ENCODE results near the gene CCR8.

CCR8 gene

GRCh38 chr3:39323494-39323893 lies 6.0 kb upstream of the CCR8 start:
- no peak for DNase-seq
- Mint-ChIP-seq H3K4me3 (no peak overlapping the region), H3K27me3 (peaks cover 0 to 5% of the 10 kb centered on the region in 2 donors), H3K4me1 (peaks cover 6 to 16% of the 10 kb centered on the region in 2 donors), H3K27ac (no peak overlapping the region), H3K9me3 (no peaks in the 10 kb centered on the region), H3K36me3 (no peaks in the 10 kb centered on the region)
- ATAC-seq (replicated peaks) = no peak

- H3K4me3 Mint-ChIP-seq = no peak overlapping the region
- H3K9me3 Mint-ChIP-seq = no peaks in the 10 kb centered on the region
- ATAC-seq (replicated peaks) = no peak
- no peak overlapping the region for H3K27ac Mint-ChIP-seq
- no peaks in the 10 kb centered on the region for H3K27me3 Mint-ChIP-seq
- DNase-seq = no peak
- no peaks in the 10 kb centered on the region for H3K36me3 Mint-ChIP-seq
- H3K4me1 Mint-ChIP-seq = peaks cover 6 to 16% of the 10 kb centered on the region in 2 donors
These were observed 4.3 kb upstream of the CCR8 start for GRCh38 chr3:39325236-39325635.

GRCh38 chr3:39327053-39327745 lies 2.3 kb upstream of the CCR8 start:
- H3K27me3 Mint-ChIP-seq = no peaks in the 10 kb centered on the region

GRCh38 chr3:39327746-39328349 lies 1.7 kb upstream of the CCR8 start:
- H3K36me3 Mint-ChIP-seq = no peaks in the 10 kb centered on the region

More at GRCh38 chr3:39327053-39327745, 2.3 kb upstream of the CCR8 start:
- Mint-ChIP-seq H3K36me3 (no peaks in the 10 kb centered on the region), H3K27ac (no peak overlapping the region), H3K4me1 (peaks cover 6 to 16% of the 10 kb centered on the region in 2 donors), H3K4me3 (no peak overlapping the region), H3K9me3 (no peaks in the 10 kb centered on the region)
- DNase-seq = no peak
- peak in 1 of 2 donors; percentile 4 for ATAC-seq (replicated peaks)

GRCh38 chr3:39330824-39331223 lies 1.3 kb downstream of the CCR8 start:
- Mint-ChIP-seq H3K4me1 (peaks cover 6 to 16% of the 10 kb centered on the region in 2 donors), H3K9me3 (no peaks in the 10 kb centered on the region), H3K27ac (no peak overlapping the region), H3K36me3 (no peaks in the 10 kb centered on the region), H3K27me3 (peaks cover 0 to 16% of the 10 kb centered on the region in 2 donors), H3K4me3 (no peak overlapping the region)
- ATAC-seq (replicated peaks) (no peak), DNase-seq (no peak)

More at GRCh38 chr3:39327746-39328349, 1.7 kb upstream of the CCR8 start:
- Mint-ChIP-seq H3K27me3 (no peaks in the 10 kb centered on the region), H3K4me1 (peaks cover 6 to 16% of the 10 kb centered on the region in 2 donors), H3K9me3 (no peaks in the 10 kb centered on the region), H3K4me3 (no peak overlapping the region), H3K27ac (peak overlapping the region; percentile 27)
- ATAC-seq (replicated peaks) = peak; percentile 89 to 94
- peak; percentile 39 for DNase-seq

- no peak overlapping the region for H3K4me3 Mint-ChIP-seq
- H3K27ac Mint-ChIP-seq = no peak overlapping the region
- H3K9me3 Mint-ChIP-seq = no peaks in the 10 kb centered on the region
- peaks cover 4 to 10% of the 10 kb centered on the region in 2 donors for H3K4me1 Mint-ChIP-seq
- ATAC-seq (replicated peaks) = no peak
- no peaks in the 10 kb centered on the region for H3K36me3 Mint-ChIP-seq
- H3K27me3 Mint-ChIP-seq = peaks cover 0 to 16% of the 10 kb centered on the region in 2 donors
- no peak for DNase-seq
These were observed 3.0 kb downstream of the CCR8 start for GRCh38 chr3:39332525-39332924.

- Mint-ChIP-seq H3K9me3 (no peaks in the 10 kb centered on the region), H3K4me3 (no peak overlapping the region), H3K36me3 (no peaks in the 10 kb centered on the region), H3K4me1 (no peaks in the 10 kb centered on the region), H3K27ac (no peak overlapping the region), H3K27me3 (peaks cover 0 to 16% of the 10 kb centered on the region in 2 donors)
- DNase-seq (no peak), ATAC-seq (replicated peaks) (no peak)
These were observed 4.1 kb downstream of the CCR8 start for GRCh38 chr3:39333607-39334006.

GRCh38 chr3:39334205-39334604 lies 4.7 kb downstream of the CCR8 start:
- Mint-ChIP-seq H3K9me3 (no peaks in the 10 kb centered on the region), H3K27ac (no peak overlapping the region), H3K4me1 (no peaks in the 10 kb centered on the region), H3K27me3 (peaks cover 0 to 16% of the 10 kb centered on the region in 2 donors), H3K4me3 (no peak overlapping the region), H3K36me3 (no peaks in the 10 kb centered on the region)
- ATAC-seq (replicated peaks) (no peak), DNase-seq (no peak)

- DNase-seq = no peak
- Mint-ChIP-seq H3K27ac (no peak overlapping the region), H3K36me3 (no peaks in the 10 kb centered on the region), H3K4me3 (no peak overlapping the region), H3K9me3 (no peaks in the 10 kb centered on the region), H3K27me3 (peaks cover 0 to 16% of the 10 kb centered on the region in 2 donors), H3K4me1 (no peaks in the 10 kb centered on the region)
- no peak for ATAC-seq (replicated peaks)
These were observed 8.7 kb downstream of the CCR8 start for GRCh38 chr3:39338201-39338600.

GRCh38 chr3:39339086-39339485 lies 9.6 kb downstream of the CCR8 start:
- ATAC-seq (replicated peaks) = no peak
- Mint-ChIP-seq H3K4me1 (no peaks in the 10 kb centered on the region), H3K9me3 (no peaks in the 10 kb centered on the region), H3K27ac (no peak overlapping the region), H3K27me3 (peaks cover 0 to 10% of the 10 kb centered on the region in 2 donors), H3K36me3 (no peaks in the 10 kb centered on the region), H3K4me3 (no peak overlapping the region)
- DNase-seq = no peak

GRCh38 chr3:39343076-39343717 lies 13.7 kb downstream of the CCR8 start:
- H3K36me3 Mint-ChIP-seq = no peaks in the 10 kb centered on the region
- no peak overlapping the region for H3K27ac Mint-ChIP-seq
- H3K4me1 Mint-ChIP-seq = peaks cover 7 to 13% of the 10 kb centered on the region in 2 donors
- ATAC-seq (replicated peaks) (no peak), DNase-seq (no peak)
- H3K4me3 Mint-ChIP-seq = no peak overlapping the region
- H3K27me3 Mint-ChIP-seq = no peaks in the 10 kb centered on the region
- H3K9me3 Mint-ChIP-seq = no peaks in the 10 kb centered on the region

GRCh38 chr3:39343760-39344159 lies 14.3 kb downstream of the CCR8 start:
- Mint-ChIP-seq H3K27me3 (no peaks in the 10 kb centered on the region), H3K9me3 (no peaks in the 10 kb centered on the region), H3K36me3 (no peaks in the 10 kb centered on the region), H3K4me1 (peaks cover 7 to 13% of the 10 kb centered on the region in 2 donors), H3K27ac (no peak overlapping the region), H3K4me3 (no peak overlapping the region)
- ATAC-seq (replicated peaks) (no peak), DNase-seq (no peak)

- ATAC-seq (replicated peaks) = no peak
- no peak for DNase-seq
These were observed 15.3 kb downstream of the CCR8 start for GRCh38 chr3:39344746-39345344.

GRCh38 chr3:39346785-39347585 lies 17.5 kb downstream of the CCR8 start:
- no peak for DNase-seq
- Mint-ChIP-seq H3K4me1 (peaks cover 7 to 13% of the 10 kb centered on the region in 2 donors), H3K36me3 (no peaks in the 10 kb centered on the region), H3K4me3 (no peak overlapping the region), H3K27ac (peak overlapping the region; percentile 31), H3K9me3 (no peaks in the 10 kb centered on the region), H3K27me3 (no peaks in the 10 kb centered on the region)
- ATAC-seq (replicated peaks) = peak; percentile 50 to 74

More at GRCh38 chr3:39344746-39345344, 15.3 kb downstream of the CCR8 start:
- Mint-ChIP-seq H3K4me3 (no peak overlapping the region), H3K27me3 (no peaks in the 10 kb centered on the region), H3K36me3 (no peaks in the 10 kb centered on the region), H3K4me1 (peaks cover 7 to 13% of the 10 kb centered on the region in 2 donors), H3K9me3 (no peaks in the 10 kb centered on the region), H3K27ac (no peak overlapping the region)
